Measurements from ENCODE around the gene GALNT7. TPM values are rescaled to one million over a fixed set of nuclear protein-coding genes. Genes with fewer than 3 reads are reported as not detected.

Gene GALNT7
- total RNA-seq, 1 donor from 2014 or later: 63.9 TPM

- no peak overlapping the region for H3K27ac Mint-ChIP-seq
- H3K4me1 Mint-ChIP-seq (ENCODE audit: unreplicated experiment): peaks cover 3% of the 10 kb centered on the region
- no peaks in the 10 kb centered on the region for H3K9me3 Mint-ChIP-seq
- no peak for TF ChIP-seq CTCF (conservative IDR thresholded peaks at IDR 0.05)
- H3K36me3 Mint-ChIP-seq: peaks cover 16% of the 10 kb centered on the region
- H3K27me3 Mint-ChIP-seq: no peaks in the 10 kb centered on the region
- H3K4me3 Mint-ChIP-seq: no peak overlapping the region
- no peak for DNase-seq (ENCODE audit: extremely low spot score, unreplicated experiment)
These were observed 30.9 kb downstream of the GALNT7 start for GRCh38 chr4:173199553-173199952.

GRCh38 chr4:173200103-173200884 is 31.7 kb downstream of the GALNT7 start:
- Mint-ChIP-seq H3K4me1 (ENCODE audit: unreplicated experiment) (peaks cover 3% of the 10 kb centered on the region), H3K36me3 (peaks cover 20% of the 10 kb centered on the region)
- no peak for TF ChIP-seq CTCF (conservative IDR thresholded peaks at IDR 0.05)

GRCh38 chr4:173202395-173202794 is 33.8 kb downstream of the GALNT7 start:
- H3K27ac Mint-ChIP-seq: no peak overlapping the region
- H3K4me1 Mint-ChIP-seq (ENCODE audit: unreplicated experiment): peaks cover 3% of the 10 kb centered on the region
- H3K4me3 Mint-ChIP-seq: no peak overlapping the region
- H3K27me3 Mint-ChIP-seq: no peaks in the 10 kb centered on the region
- no peak for DNase-seq (ENCODE audit: extremely low spot score, unreplicated experiment)
- H3K9me3 Mint-ChIP-seq: no peaks in the 10 kb centered on the region
- no peak for TF ChIP-seq CTCF (conservative IDR thresholded peaks at IDR 0.05)
- peaks cover 24% of the 10 kb centered on the region for H3K36me3 Mint-ChIP-seq

More at GRCh38 chr4:173200103-173200884, 31.7 kb downstream of the GALNT7 start:
- no peak overlapping the region for H3K4me3 Mint-ChIP-seq
- H3K9me3 Mint-ChIP-seq: no peaks in the 10 kb centered on the region
- H3K27me3 Mint-ChIP-seq: no peaks in the 10 kb centered on the region
- no peak overlapping the region for H3K27ac Mint-ChIP-seq
- no peak for DNase-seq (ENCODE audit: extremely low spot score, unreplicated experiment)

GRCh38 chr4:173205656-173206055 is 37.0 kb downstream of the GALNT7 start:
- peaks cover 8% of the 10 kb centered on the region for H3K4me1 Mint-ChIP-seq (ENCODE audit: unreplicated experiment)
- H3K9me3 Mint-ChIP-seq: peaks cover 4% of the 10 kb centered on the region
- no peaks in the 10 kb centered on the region for H3K27me3 Mint-ChIP-seq
- no peak overlapping the region for H3K4me3 Mint-ChIP-seq
- no peak for TF ChIP-seq CTCF (conservative IDR thresholded peaks at IDR 0.05)
- peaks cover 30% of the 10 kb centered on the region for H3K36me3 Mint-ChIP-seq
- no peak for DNase-seq (ENCODE audit: extremely low spot score, unreplicated experiment)
- H3K27ac Mint-ChIP-seq: no peak overlapping the region

- Mint-ChIP-seq H3K4me3 (no peak overlapping the region), H3K9me3 (peaks cover 4% of the 10 kb centered on the region), H3K36me3 (peaks cover 35% of the 10 kb centered on the region), H3K27ac (no peak overlapping the region), H3K4me1 (ENCODE audit: unreplicated experiment) (peaks cover 27% of the 10 kb centered on the region), H3K27me3 (no peaks in the 10 kb centered on the region)
- DNase-seq (ENCODE audit: extremely low spot score, unreplicated experiment): no peak
- TF ChIP-seq CTCF (conservative IDR thresholded peaks at IDR 0.05): no peak
These were observed 39.8 kb downstream of the GALNT7 start for GRCh38 chr4:173208420-173208819.

All from type B pancreatic cell (in vitro differentiated cells).